ENCODE data around the gene INTS1. TPM values are rescaled to one million over a fixed set of nuclear protein-coding genes. Genes with fewer than 3 reads are reported as not detected.
"Not testable (repeated sequence)": the region's sequence is repeated elsewhere in the genome, so short reads cannot be mapped to it uniquely, and the experiment has no call there.

The INTS1 gene
- total RNA-seq, 2 experiments from 2014 or later: 78.1 to 81.7 TPM

- DNase-seq: no peak
- Mint-ChIP-seq H3K27ac (no peak overlapping the region), H3K27me3 (no peaks in the 10 kb centered on the region), H3K9me3 (ENCODE audit: low read depth) (no peaks in the 10 kb centered on the region), H3K4me1 (no peaks in the 10 kb centered on the region), H3K4me3 (no peak overlapping the region), H3K36me3 (ENCODE audit: low read depth) (no peaks in the 10 kb centered on the region)
- no peak for ATAC-seq
- ChIA-PET CTCF (no interaction called here), POLR2A (no interaction called here)
- intact Hi-C loops (cut with DNase I, micrococcal nuclease): no loop called here
Observed at GRCh38 chr7:1450987-1451386, 53.2 kb downstream of the INTS1 start.

GRCh38 chr7:1450431-1450830 is 53.8 kb downstream of the INTS1 start:
- H3K36me3 Mint-ChIP-seq (ENCODE audit: low read depth): no peaks in the 10 kb centered on the region
- H3K4me1 Mint-ChIP-seq: no peaks in the 10 kb centered on the region
- DNase-seq (no peak), ATAC-seq (no peak)
- H3K9me3 Mint-ChIP-seq (ENCODE audit: low read depth): no peaks in the 10 kb centered on the region
- no peak overlapping the region for H3K4me3 Mint-ChIP-seq
- H3K27ac Mint-ChIP-seq: no peak overlapping the region
- CTCF ChIA-PET: interaction anchor here (0.6 kb wide), 1 partner anchor 209 kb away, joined by 4 read pairs; no protein-coding TSS in a partner anchor
- intact Hi-C loops (cut with DNase I, micrococcal nuclease): no loop called here
- H3K27me3 Mint-ChIP-seq: no peaks in the 10 kb centered on the region
- POLR2A ChIA-PET: no interaction called here

- Mint-ChIP-seq H3K4me1 (no peaks in the 10 kb centered on the region), H3K27me3 (no peaks in the 10 kb centered on the region), H3K36me3 (ENCODE audit: low read depth) (no peaks in the 10 kb centered on the region), H3K4me3 (no peak overlapping the region), H3K9me3 (ENCODE audit: low read depth) (no peaks in the 10 kb centered on the region), H3K27ac (no peak overlapping the region)
- DNase-seq (no peak), ATAC-seq (no peak)
- intact Hi-C loops (cut with DNase I, micrococcal nuclease): no loop called here
- ChIA-PET POLR2A (no interaction called here), CTCF (interaction anchor here (0.6 kb wide), 1 partner anchor 209 kb away, joined by 4 read pairs; no protein-coding TSS in a partner anchor)
Observed at GRCh38 chr7:1449951-1450350, 54.2 kb downstream of the INTS1 start.

- no peak for ATAC-seq
- Mint-ChIP-seq H3K27ac (no peak overlapping the region), H3K4me1 (no peaks in the 10 kb centered on the region), H3K9me3 (ENCODE audit: low read depth) (no peaks in the 10 kb centered on the region), H3K36me3 (ENCODE audit: low read depth) (no peaks in the 10 kb centered on the region), H3K27me3 (no peaks in the 10 kb centered on the region), H3K4me3 (no peak overlapping the region)
- no peak for DNase-seq
- intact Hi-C loops (cut with DNase I, micrococcal nuclease): no loop called here
- ChIA-PET CTCF (no interaction called here), POLR2A (no interaction called here)
Observed at GRCh38 chr7:1449501-1449900, 54.7 kb downstream of the INTS1 start.

- H3K27ac Mint-ChIP-seq: no peak overlapping the region
- H3K4me1 Mint-ChIP-seq: no peaks in the 10 kb centered on the region
- no peak overlapping the region for H3K4me3 Mint-ChIP-seq
- ChIA-PET POLR2A (no interaction called here), CTCF (no interaction called here)
- ATAC-seq: no peak
- H3K9me3 Mint-ChIP-seq (ENCODE audit: low read depth): no peaks in the 10 kb centered on the region
- H3K36me3 Mint-ChIP-seq (ENCODE audit: low read depth): no peaks in the 10 kb centered on the region
- no peak for DNase-seq
- intact Hi-C loops (cut with DNase I, micrococcal nuclease): no loop called here
- no peaks in the 10 kb centered on the region for H3K27me3 Mint-ChIP-seq
Observed at GRCh38 chr7:1448958-1449357, 55.2 kb downstream of the INTS1 start.

GRCh38 chr7:1447551-1448244 is 56.5 kb downstream of the INTS1 start:
- intact Hi-C loops (cut with DNase I, micrococcal nuclease): no loop called here
- ChIA-PET POLR2A (no interaction called here), CTCF (interaction anchor here (0.6 kb wide), 1 partner anchor 9 kb away, joined by 3 read pairs; no protein-coding TSS in a partner anchor)
- ATAC-seq: no peak
- no peak for DNase-seq
- no peak overlapping the region for H3K4me3 Mint-ChIP-seq
- no peaks in the 10 kb centered on the region for H3K36me3 Mint-ChIP-seq (ENCODE audit: low read depth)
- no peaks in the 10 kb centered on the region for H3K27me3 Mint-ChIP-seq
- H3K4me1 Mint-ChIP-seq: no peaks in the 10 kb centered on the region
- no peak overlapping the region for H3K27ac Mint-ChIP-seq
- H3K9me3 Mint-ChIP-seq (ENCODE audit: low read depth): no peaks in the 10 kb centered on the region

GRCh38 chr7:1447112-1447511 is 57.1 kb downstream of the INTS1 start:
- Mint-ChIP-seq H3K4me3 (no peak overlapping the region), H3K36me3 (ENCODE audit: low read depth) (no peaks in the 10 kb centered on the region), H3K27ac (no peak overlapping the region), H3K4me1 (no peaks in the 10 kb centered on the region), H3K9me3 (ENCODE audit: low read depth) (no peaks in the 10 kb centered on the region), H3K27me3 (no peaks in the 10 kb centered on the region)
- ChIA-PET POLR2A (no interaction called here), CTCF (interaction anchor here (0.6 kb wide), 1 partner anchor 9 kb away, joined by 3 read pairs; no protein-coding TSS in a partner anchor)
- ATAC-seq: peak; percentile 51
- no peak for DNase-seq
- intact Hi-C loops (cut with DNase I, micrococcal nuclease): no loop called here

GRCh38 chr7:1446620-1447032 is 57.6 kb downstream of the INTS1 start:
- intact Hi-C loops (cut with DNase I, micrococcal nuclease): no loop called here
- ATAC-seq (peak; percentile 48), DNase-seq (peak; percentile 30)
- Mint-ChIP-seq H3K27ac (no peak overlapping the region), H3K4me3 (no peak overlapping the region), H3K9me3 (ENCODE audit: low read depth) (no peaks in the 10 kb centered on the region), H3K4me1 (no peaks in the 10 kb centered on the region), H3K36me3 (ENCODE audit: low read depth) (no peaks in the 10 kb centered on the region), H3K27me3 (no peaks in the 10 kb centered on the region)
- CTCF ChIA-PET: no interaction called here
- POLR2A ChIA-PET: no interaction called here

- intact Hi-C loops (cut with DNase I, micrococcal nuclease); ATAC-seq; DNase-seq; H3K9me3 Mint-ChIP-seq (ENCODE audit: low read depth); H3K27me3 Mint-ChIP-seq; H3K27ac Mint-ChIP-seq; H3K4me3 Mint-ChIP-seq; POLR2A ChIA-PET; H3K4me1 Mint-ChIP-seq; CTCF ChIA-PET; H3K36me3 Mint-ChIP-seq (ENCODE audit: low read depth): not testable (repeated sequence)
Observed at GRCh38 chr7:1446026-1446425, 58.2 kb downstream of the INTS1 start.

- no peak for ATAC-seq
- DNase-seq: no peak
- ChIA-PET CTCF (interaction anchor here (0.6 kb wide), 1 partner anchor 10 kb away, joined by 3 read pairs; no protein-coding TSS in a partner anchor), POLR2A (no interaction called here)
- no peaks in the 10 kb centered on the region for H3K36me3 Mint-ChIP-seq (ENCODE audit: low read depth)
- no peak overlapping the region for H3K27ac Mint-ChIP-seq
- no peaks in the 10 kb centered on the region for H3K27me3 Mint-ChIP-seq
- intact Hi-C loops (cut with DNase I, micrococcal nuclease): no loop called here
- H3K4me1 Mint-ChIP-seq: no peaks in the 10 kb centered on the region
- H3K4me3 Mint-ChIP-seq: no peak overlapping the region
- no peaks in the 10 kb centered on the region for H3K9me3 Mint-ChIP-seq (ENCODE audit: low read depth)
Observed at GRCh38 chr7:1445341-1445740, 58.8 kb downstream of the INTS1 start.

GRCh38 chr7:1444925-1445322 is 59.3 kb downstream of the INTS1 start:
- H3K27me3 Mint-ChIP-seq: no peaks in the 10 kb centered on the region
- intact Hi-C loops (cut with DNase I, micrococcal nuclease): no loop called here
- H3K4me3 Mint-ChIP-seq: no peak overlapping the region
- DNase-seq: no peak
- no peaks in the 10 kb centered on the region for H3K4me1 Mint-ChIP-seq
- no peaks in the 10 kb centered on the region for H3K36me3 Mint-ChIP-seq (ENCODE audit: low read depth)
- ChIA-PET CTCF (interaction anchor here (0.6 kb wide), 1 partner anchor 10 kb away, joined by 3 read pairs; no protein-coding TSS in a partner anchor), POLR2A (no interaction called here)
- ATAC-seq: no peak
- no peak overlapping the region for H3K27ac Mint-ChIP-seq
- H3K9me3 Mint-ChIP-seq (ENCODE audit: low read depth): no peaks in the 10 kb centered on the region

GRCh38 chr7:1444214-1444924 is 59.8 kb downstream of the INTS1 start:
- no peak overlapping the region for H3K4me3 Mint-ChIP-seq
- intact Hi-C loops (cut with DNase I, micrococcal nuclease): no loop called here
- no peak overlapping the region for H3K27ac Mint-ChIP-seq
- ATAC-seq (no peak), DNase-seq (no peak)
- POLR2A ChIA-PET: no interaction called here
- H3K36me3 Mint-ChIP-seq (ENCODE audit: low read depth): no peaks in the 10 kb centered on the region
- CTCF ChIA-PET: interaction anchor here (0.6 kb wide), 1 partner anchor 9 kb away, joined by 3 read pairs; no protein-coding TSS in a partner anchor
- no peaks in the 10 kb centered on the region for H3K9me3 Mint-ChIP-seq (ENCODE audit: low read depth)
- no peaks in the 10 kb centered on the region for H3K4me1 Mint-ChIP-seq
- H3K27me3 Mint-ChIP-seq: no peaks in the 10 kb centered on the region

Measured in activated CD4-positive, alpha-beta T cell treated with anti-CD3 and anti-CD28 coated beads for 36 hours (primary cell).